Smooth muscle cell (in vitro differentiated cells): ENCODE data around the gene FCN1. TPM values are rescaled to one million over a fixed set of nuclear protein-coding genes. Genes with fewer than 3 reads are reported as not detected.

Experiments used
- DNase-seq: peaks from one replicate; lab custom pipeline; 2025; ENCODE audit not compliant: unreplicated experiment; lab: John Stamatoyannopoulos, UW
- H2AFZ ChIP-seq: fragments of 200-600 bp; sonication (generic); 2 replicates; pipeline ENCODE4 v1.6.0; 2016; ENCODE audit warnings: antibody characterized with exemption, low read depth, mild to moderate bottlenecking
- H3F3A ChIP-seq: fragments of 200-600 bp; sonication (generic); 2 replicates; pipeline ENCODE4 v1.6.0; 2017; ENCODE audit warnings: antibody characterized with exemption, low read depth
- H3K27ac ChIP-seq: fragments of 200-600 bp; sonication (generic); 2 replicates; pipeline ENCODE4 v1.5.1; 2016; ENCODE audit warnings: low read depth, mild to moderate bottlenecking
- H3K27me3 ChIP-seq: fragments of 200-600 bp; sonication (generic); 2 replicates; pipeline ENCODE4 v1.6.1; 2016; ENCODE audit warnings: low read depth, mild to moderate bottlenecking
- H3K36me3 ChIP-seq: fragments of 200-600 bp; sonication (generic); 2 replicates; pipeline ENCODE4 v1.5.1; 2016; ENCODE audit warnings: low read depth
- H3K4me1 ChIP-seq: fragments of 200-600 bp; sonication (generic); 2 replicates; pipeline ENCODE4 v1.5.1; 2016; ENCODE audit warnings: low read depth
- H3K4me2 ChIP-seq: fragments of 200-600 bp; sonication (generic); 2 replicates; pipeline ENCODE4 v1.6.0; 2016; ENCODE audit warnings: mild to moderate bottlenecking
- H3K4me3 ChIP-seq: fragments of 200-600 bp; sonication (generic); 2 replicates; pipeline ENCODE4 v1.5.1; 2016; ENCODE audit warnings: mild to moderate bottlenecking
- H3K79me2 ChIP-seq: fragments of 200-600 bp; sonication (generic); 2 replicates; pipeline ENCODE4 v1.6.0; 2016; ENCODE audit warnings: low read depth, mild to moderate bottlenecking
- H3K9ac ChIP-seq: fragments of 200-600 bp; sonication (generic); 2 replicates; pipeline ENCODE4 v1.6.0; 2016; ENCODE audit warnings: low read depth
- H3K9me3 ChIP-seq: fragments of 200-600 bp; sonication (generic); replicated peaks from 2 replicates; pipeline ENCODE4 v1.5.1; 2016; ENCODE audit warnings: low read depth
- H4K20me1 ChIP-seq: fragments of 200-600 bp; sonication (generic); 2 replicates; pipeline ENCODE4 v1.6.0; 2016; ENCODE audit warnings: low read depth
- CTCF ChIP-seq: fragments of 200-600 bp; sonication (generic); IDR thresholded peaks from 2 replicates; pipeline ENCODE4 v1.5.1; 2017; ENCODE audit warnings: borderline replicate concordance, mild to moderate bottlenecking, antibody characterized with exemption; ENCODE audit not compliant: insufficient read depth, poor library complexity, severe bottlenecking
- WGBS: methylation state at CpG from one replicate; pipeline ENCODE4 v1.1.7; 2016; ENCODE audit warnings: low lambda C conversion rate; 5-methylcytosine and 5-hydroxymethylcytosine counted together
- polyA plus RNA-seq: library from polyadenylated mRNA; unstranded; fragments of >200 nt; fragmentation: Nextera tagmentation; extraction: Ambion mirVana; gene quantifications from 2 replicates; pipeline ENCODE4 v1.2.1, GENCODE V29; 2016
- total RNA-seq: library from RNA; depleted of rRNA; stranded (reverse); fragments of >200 nt; gene quantifications from 2 replicates; pipeline ENCODE4 v1.2.3, GENCODE V29; 2014

FCN1 gene
- total and polyA plus RNA-seq, 2 experiments from 2014 or later, result 0.13 TPM; not detected in 1

GRCh38 chr9:134914501-134914834 is 3.2 kb downstream of the FCN1 start:
- no peak overlapping the region for H2AFZ ChIP-seq
- H3K4me1 ChIP-seq, result no peaks in the 10 kb centered on the region
- H3K9me3 ChIP-seq, result no peaks in the 10 kb centered on the region
- H4K20me1 ChIP-seq, result no peaks in the 10 kb centered on the region
- no peaks in the 10 kb centered on the region for H3K79me2 ChIP-seq
- no peak overlapping the region for H3K9ac ChIP-seq
- no peak overlapping the region for H3K4me2 ChIP-seq
- no peak for TF ChIP-seq CTCF
- H3K36me3 ChIP-seq, result no peaks in the 10 kb centered on the region
- DNase-seq, result no peak
- H3K27me3 ChIP-seq, result no peaks in the 10 kb centered on the region
- no peak overlapping the region for H3K4me3 ChIP-seq
- H3F3A ChIP-seq, result no peaks in the 10 kb centered on the region
- H3K27ac ChIP-seq, result no peak overlapping the region
- WGBS, result 76% methylated on average over 7 of the region's 7 CpGs

- DNase-seq, result no peak
- Histone ChIP-seq H4K20me1 (no peaks in the 10 kb centered on the region), H3K4me2 (no peak overlapping the region), H3K4me1 (no peaks in the 10 kb centered on the region), H3K4me3 (no peak overlapping the region), H2AFZ (no peak overlapping the region), H3K79me2 (no peaks in the 10 kb centered on the region), H3K27me3 (no peaks in the 10 kb centered on the region), H3K9ac (no peak overlapping the region), H3K36me3 (no peaks in the 10 kb centered on the region), H3K27ac (no peak overlapping the region), H3F3A (no peaks in the 10 kb centered on the region), H3K9me3 (no peaks in the 10 kb centered on the region)
- TF ChIP-seq CTCF, result no peak
- WGBS, result 89% methylated on average over 23 of the region's 23 CpGs
These were observed 3.8 kb downstream of the FCN1 start for GRCh38 chr9:134913713-134914500.

- 95% methylated on average over 17 of the region's 22 CpGs for WGBS
- Histone ChIP-seq H2AFZ (no peak overlapping the region), H3K36me3 (no peaks in the 10 kb centered on the region), H3K27ac (no peak overlapping the region), H3K79me2 (no peaks in the 10 kb centered on the region), H3F3A (no peaks in the 10 kb centered on the region), H3K27me3 (no peaks in the 10 kb centered on the region), H3K4me2 (no peak overlapping the region), H3K4me1 (no peaks in the 10 kb centered on the region), H3K4me3 (no peak overlapping the region), H3K9me3 (no peaks in the 10 kb centered on the region), H4K20me1 (no peaks in the 10 kb centered on the region), H3K9ac (no peak overlapping the region)
- no peak for DNase-seq
- no peak for TF ChIP-seq CTCF
These were observed 4.5 kb downstream of the FCN1 start for GRCh38 chr9:134913041-134913712.
